ENCODE measurements around the gene RAB15.

The RAB15 gene

GRCh38 chr14:64939817-64940190 is 32.3 kb downstream of the RAB15 start:
- TF ChIP-seq FOXM1 (IDR thresholded peaks at IDR 0.05; ENCODE audit: borderline replicate concordance, low read depth) (no peak), TCF12 (IDR thresholded peaks at IDR 0.05; ENCODE audit: low read depth) (no peak), TAF1 (IDR thresholded peaks at IDR 0.05; ENCODE audit: low read depth) (no peak), YY1 (IDR thresholded peaks at IDR 0.05; ENCODE audit: low read depth) (no peak), TEAD4 (IDR thresholded peaks at IDR 0.05) (no peak), REST (IDR thresholded peaks at IDR 0.05; ENCODE audit: low read depth) (no peak), ZBTB7A (IDR thresholded peaks at IDR 0.05; ENCODE audit: low read depth) (no peak), EP300 (IDR thresholded peaks at IDR 0.05; ENCODE audit: borderline replicate concordance) (no peak), EGR1 (IDR thresholded peaks at IDR 0.05) (no peak), MAX (IDR thresholded peaks at IDR 0.05) (no peak), CEBPB (IDR thresholded peaks at IDR 0.05) (no peak), RAD21 (IDR thresholded peaks at IDR 0.05; ENCODE audit: low read depth) (no peak), NFIC (IDR thresholded peaks at IDR 0.05) (no peak), CREB1 (IDR thresholded peaks at IDR 0.05; ENCODE audit: low read depth) (no peak)
- TF ChIP-seq, protein P1, sequence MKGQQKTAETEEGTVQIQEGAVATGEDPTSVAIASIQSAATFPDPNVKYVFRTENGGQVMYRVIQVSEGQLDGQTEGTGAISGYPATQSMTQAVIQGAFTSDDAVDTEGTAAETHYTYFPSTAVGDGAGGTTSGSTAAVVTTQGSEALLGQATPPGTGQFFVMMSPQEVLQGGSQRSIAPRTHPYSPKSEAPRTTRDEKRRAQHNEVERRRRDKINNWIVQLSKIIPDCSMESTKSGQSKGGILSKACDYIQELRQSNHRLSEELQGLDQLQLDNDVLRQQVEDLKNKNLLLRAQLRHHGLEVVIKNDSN (IDR thresholded peaks at IDR 0.05): no peak

- no peak for TF ChIP-seq REST (IDR thresholded peaks at IDR 0.05; ENCODE audit: low read depth)
- no peak for TF ChIP-seq TEAD4 (IDR thresholded peaks at IDR 0.05)
- TF ChIP-seq TAF1 (IDR thresholded peaks at IDR 0.05; ENCODE audit: low read depth): no peak
- no peak for TF ChIP-seq CEBPB (IDR thresholded peaks at IDR 0.05)
- TF ChIP-seq EGR1 (IDR thresholded peaks at IDR 0.05): no peak
- TF ChIP-seq EP300 (IDR thresholded peaks at IDR 0.05; ENCODE audit: borderline replicate concordance): no peak
- TF ChIP-seq TCF12 (IDR thresholded peaks at IDR 0.05; ENCODE audit: low read depth): no peak
- TF ChIP-seq YY1 (IDR thresholded peaks at IDR 0.05; ENCODE audit: low read depth): no peak
- TF ChIP-seq, protein P1 (IDR thresholded peaks at IDR 0.05): no peak
- no peak for TF ChIP-seq MAX (IDR thresholded peaks at IDR 0.05)
- no peak for TF ChIP-seq CREB1 (IDR thresholded peaks at IDR 0.05; ENCODE audit: low read depth)
- TF ChIP-seq ZBTB7A (IDR thresholded peaks at IDR 0.05; ENCODE audit: low read depth): no peak
- TF ChIP-seq NFIC (IDR thresholded peaks at IDR 0.05): no peak
- no peak for TF ChIP-seq RAD21 (IDR thresholded peaks at IDR 0.05; ENCODE audit: low read depth)
- no peak for TF ChIP-seq FOXM1 (IDR thresholded peaks at IDR 0.05; ENCODE audit: borderline replicate concordance, low read depth)
These were observed 32.9 kb downstream of the RAB15 start for GRCh38 chr14:64938972-64939816.

DNA sequence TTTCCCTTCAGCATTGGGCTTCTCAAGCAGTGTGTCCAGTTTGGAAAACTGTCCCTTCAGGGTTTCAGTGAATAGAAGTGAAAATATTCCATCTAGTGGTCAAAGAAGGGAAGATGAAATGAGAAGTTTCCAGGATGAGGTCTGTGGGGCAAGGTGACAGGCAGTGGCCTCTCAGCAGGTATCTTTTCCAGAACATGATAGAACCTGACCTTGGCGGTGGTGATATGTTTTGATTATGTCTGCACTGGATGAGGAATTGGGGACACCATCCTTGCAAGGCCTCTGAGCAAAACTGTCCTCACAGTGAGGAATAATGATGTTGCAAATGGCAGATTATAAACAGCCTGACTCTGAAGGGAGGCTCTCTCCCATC is 34.3 kb downstream of the RAB15 start:
- TF ChIP-seq, protein P1 (IDR thresholded peaks at IDR 0.05): no peak
- TF ChIP-seq RAD21 (IDR thresholded peaks at IDR 0.05; ENCODE audit: low read depth) (peak; percentile 55; the same call in 1 of the 2 replicates), MAX (IDR thresholded peaks at IDR 0.05) (no peak), YY1 (IDR thresholded peaks at IDR 0.05; ENCODE audit: low read depth) (no peak), ZBTB7A (IDR thresholded peaks at IDR 0.05; ENCODE audit: low read depth) (no peak)

DNA sequence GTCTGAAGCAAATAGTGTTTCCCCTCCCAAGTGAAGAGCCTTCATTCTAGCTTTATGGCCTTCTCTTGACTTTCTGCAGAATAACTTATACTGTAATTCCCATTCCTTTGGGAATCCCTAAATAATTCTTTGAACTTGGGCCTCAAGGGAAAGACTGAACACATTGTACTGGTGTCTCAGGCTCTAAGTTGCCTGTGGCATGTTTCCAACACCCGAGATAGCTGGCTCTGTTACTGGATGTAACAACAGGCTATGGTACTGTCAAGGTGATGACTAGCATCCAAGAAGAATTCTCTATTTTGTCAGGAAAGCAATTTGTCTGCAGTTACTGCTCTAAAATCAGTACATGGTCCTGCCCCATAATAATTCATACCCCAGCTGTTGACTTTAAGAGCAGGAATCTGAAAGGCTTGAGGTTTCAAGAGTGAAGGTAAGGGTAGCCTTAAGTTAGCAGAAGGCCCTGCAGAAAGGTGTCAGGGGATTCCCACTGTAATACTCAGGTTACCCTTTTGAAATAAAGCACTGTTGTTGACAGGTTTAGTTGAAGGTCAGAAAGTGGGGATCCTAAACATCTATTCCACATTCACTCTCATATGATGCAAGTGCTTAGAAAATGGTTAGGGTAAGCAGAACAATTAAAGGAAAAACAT is 34.8 kb downstream of the RAB15 start:
- TF ChIP-seq YY1 (IDR thresholded peaks at IDR 0.05; ENCODE audit: low read depth): no peak
- no peak for TF ChIP-seq EP300 (IDR thresholded peaks at IDR 0.05; ENCODE audit: borderline replicate concordance)
- TF ChIP-seq, protein P1 (IDR thresholded peaks at IDR 0.05): no peak
- no peak for TF ChIP-seq FOXM1 (IDR thresholded peaks at IDR 0.05; ENCODE audit: borderline replicate concordance, low read depth)
- TF ChIP-seq TEAD4 (IDR thresholded peaks at IDR 0.05): no peak
- no peak for TF ChIP-seq TAF1 (IDR thresholded peaks at IDR 0.05; ENCODE audit: low read depth)
- TF ChIP-seq REST (IDR thresholded peaks at IDR 0.05; ENCODE audit: low read depth): no peak
- TF ChIP-seq NFIC (IDR thresholded peaks at IDR 0.05): no peak
- TF ChIP-seq CEBPB (IDR thresholded peaks at IDR 0.05): no peak
- no peak for TF ChIP-seq ZBTB7A (IDR thresholded peaks at IDR 0.05; ENCODE audit: low read depth)
- no peak for TF ChIP-seq CREB1 (IDR thresholded peaks at IDR 0.05; ENCODE audit: low read depth)
- no peak for TF ChIP-seq RAD21 (IDR thresholded peaks at IDR 0.05; ENCODE audit: low read depth)
- no peak for TF ChIP-seq MAX (IDR thresholded peaks at IDR 0.05)
- no peak for TF ChIP-seq TCF12 (IDR thresholded peaks at IDR 0.05; ENCODE audit: low read depth)
- TF ChIP-seq EGR1 (IDR thresholded peaks at IDR 0.05): no peak

All from Ishikawa (cell line).